Fibroblast of lung (primary cell): ENCODE results near the gene PHTF2. TPM values are rescaled to one million over a fixed set of nuclear protein-coding genes. Genes with fewer than 3 reads are reported as not detected.
"Not testable (repeated sequence)": the region's sequence is repeated elsewhere in the genome, so short reads cannot be mapped to it uniquely, and the experiment has no call there.

ENCODE experiments used
- DNase-seq, 2 donors: peaks; one replicate each; pipeline versions ENCODE4 v3.0.0 to v3.0.0-alpha.2; 2010; ENCODE audit warnings: low read depth in 2 of 2
- H2AFZ ChIP-seq: 2 replicates; pipeline ENCODE4 v1.5.1; 2012; ENCODE audit warnings: low read length, control low read depth, inconsistent platforms
- H3K27ac ChIP-seq: 2 replicates; pipeline ENCODE4 v1.5.1; 2011; ENCODE audit warnings: low read length, control low read depth; ENCODE audit not compliant: insufficient read depth
- H3K27me3 ChIP-seq: 2 replicates; pipeline ENCODE4 v1.5.1; 2011; ENCODE audit warnings: mild to moderate bottlenecking, low read length; ENCODE audit not compliant: control insufficient read depth, insufficient read depth
- H3K36me3 ChIP-seq: 2 replicates; pipeline ENCODE4 v1.5.1; 2011; ENCODE audit warnings: low read length; ENCODE audit not compliant: control insufficient read depth, insufficient read depth
- H3K4me1 ChIP-seq: 2 replicates; pipeline ENCODE4 v1.5.1; 2011; ENCODE audit warnings: low read length; ENCODE audit not compliant: control insufficient read depth, insufficient read depth; ENCODE audit errors: extremely low read depth
- H3K4me2 ChIP-seq: 2 replicates; pipeline ENCODE4 v1.5.1; 2011; ENCODE audit warnings: low read length, control low read depth; ENCODE audit not compliant: insufficient read depth; ENCODE audit errors: extremely low read depth
- H3K4me3 ChIP-seq, 4 experiments: fragments of 200-600 bp in 1 of 4; sonication (generic) in 1 of 4; replicated peaks in 1 of 4; 2 replicates each; pipeline ENCODE4 v1.5.1; 2011 to 2016; ENCODE audit warnings: low read length in 4 of 4, low read depth in 3 of 4, mild to moderate bottlenecking in 3 of 4, control low read depth in 2 of 4, inconsistent platforms in 1 of 4, mixed read lengths in 1 of 4; ENCODE audit not compliant: insufficient read depth in 1 of 4; ENCODE audit errors: control extremely low read depth in 1 of 4
- H3K79me2 ChIP-seq: 2 replicates; pipeline ENCODE4 v1.5.1; 2012; ENCODE audit warnings: mild to moderate bottlenecking, low read length, inconsistent platforms; ENCODE audit not compliant: control insufficient read depth, insufficient read depth
- H3K9ac ChIP-seq: 2 replicates; pipeline ENCODE4 v1.5.1; 2011; ENCODE audit warnings: mild to moderate bottlenecking, low read length, control low read depth; ENCODE audit not compliant: insufficient read depth
- H3K9me3 ChIP-seq: 2 replicates; pipeline ENCODE4 v1.5.1; 2012; ENCODE audit warnings: low read depth, low read length; ENCODE audit not compliant: control insufficient read depth, insufficient read depth
- H4K20me1 ChIP-seq: 2 replicates; pipeline ENCODE4 v1.5.1; 2011; ENCODE audit warnings: low read length; ENCODE audit not compliant: control insufficient read depth, insufficient read depth; ENCODE audit errors: extremely low read depth
- EZH2 ChIP-seq: IDR thresholded peaks from 2 replicates; pipeline ENCODE4 v1.5.1; 2012; ENCODE audit warnings: low read length, control low read depth, mild to moderate bottlenecking; ENCODE audit errors: missing control alignments
- polyA plus RNA-seq, 2 donors: library from polyadenylated mRNA; depleted of rRNA in 1 of 2; stranded (reverse) in 1 of 2; unstranded in 1 of 2; fragments of >200 nt; gene quantifications; 2 replicates each; pipeline ENCODE4 v1.2.1, GENCODE V29; 2011 to 2012; ENCODE audit warnings: missing spikeins in 1 of 2
- total RNA-seq: library from RNA; depleted of rRNA; stranded (reverse); fragments of >200 nt; gene quantifications from 2 replicates; pipeline ENCODE4 v1.2.1, GENCODE V29; 2014
- TF ChIP-seq, protein P1 (sequence below), 2 donors: IDR thresholded peaks in 1 of 2; conservative IDR thresholded peaks in 1 of 2; 1 replicate in 1 of 2; 2 replicates in 1 of 2; pipeline ENCODE4 v1.5.1; 2011 to 2012; ENCODE audit warnings: low read length in 2 of 2, control low read depth in 1 of 2, inconsistent platforms in 1 of 2, low read depth in 1 of 2, mild to moderate bottlenecking in 1 of 2

Gene PHTF2
- total and polyA plus RNA-seq, 2 donors (not counting 1 experiment from before 2014, with no cell fraction given), result 25.9 to 64.4 TPM

DNA sequence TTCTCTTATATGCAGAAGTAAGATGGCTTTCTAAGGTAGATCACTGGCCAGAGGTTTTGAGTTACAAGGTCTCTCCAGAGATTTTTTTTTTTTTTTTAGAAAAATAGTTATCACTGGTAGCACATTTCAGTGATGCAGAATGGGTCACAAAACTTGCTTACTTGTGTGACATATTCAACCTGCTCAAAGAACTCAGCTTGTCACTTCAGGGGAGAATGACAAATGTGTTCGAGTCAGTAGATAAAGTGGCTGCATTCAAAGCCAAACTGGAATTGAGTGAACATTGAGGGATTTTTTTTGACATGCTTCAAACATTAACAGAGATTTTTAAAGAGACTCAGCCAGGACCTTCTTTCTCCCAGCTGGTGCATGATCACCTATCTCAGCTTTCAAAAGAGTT, 33.4 kb downstream of the PHTF2 start:
- no peak overlapping the region for H3K27ac ChIP-seq
- H3K36me3 ChIP-seq, result no peaks in the 10 kb centered on the region
- H3K9me3 ChIP-seq, result no peaks in the 10 kb centered on the region
- no peak for TF ChIP-seq EZH2
- TF ChIP-seq, protein P1, sequence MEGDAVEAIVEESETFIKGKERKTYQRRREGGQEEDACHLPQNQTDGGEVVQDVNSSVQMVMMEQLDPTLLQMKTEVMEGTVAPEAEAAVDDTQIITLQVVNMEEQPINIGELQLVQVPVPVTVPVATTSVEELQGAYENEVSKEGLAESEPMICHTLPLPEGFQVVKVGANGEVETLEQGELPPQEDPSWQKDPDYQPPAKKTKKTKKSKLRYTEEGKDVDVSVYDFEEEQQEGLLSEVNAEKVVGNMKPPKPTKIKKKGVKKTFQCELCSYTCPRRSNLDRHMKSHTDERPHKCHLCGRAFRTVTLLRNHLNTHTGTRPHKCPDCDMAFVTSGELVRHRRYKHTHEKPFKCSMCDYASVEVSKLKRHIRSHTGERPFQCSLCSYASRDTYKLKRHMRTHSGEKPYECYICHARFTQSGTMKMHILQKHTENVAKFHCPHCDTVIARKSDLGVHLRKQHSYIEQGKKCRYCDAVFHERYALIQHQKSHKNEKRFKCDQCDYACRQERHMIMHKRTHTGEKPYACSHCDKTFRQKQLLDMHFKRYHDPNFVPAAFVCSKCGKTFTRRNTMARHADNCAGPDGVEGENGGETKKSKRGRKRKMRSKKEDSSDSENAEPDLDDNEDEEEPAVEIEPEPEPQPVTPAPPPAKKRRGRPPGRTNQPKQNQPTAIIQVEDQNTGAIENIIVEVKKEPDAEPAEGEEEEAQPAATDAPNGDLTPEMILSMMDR (conservative IDR thresholded peaks at IDR 0.05 in 1 of 2, IDR thresholded peaks at IDR 0.05 in 1 of 2; ENCODE audit: low read depth in 1 of 2, low read length in 2 of 2), result no peak
- H3K4me1 ChIP-seq, result no peaks in the 10 kb centered on the region
- no peak overlapping the region for H3K4me2 ChIP-seq
- peaks cover 2% of the 10 kb centered on the region for H3K79me2 ChIP-seq
- H4K20me1 ChIP-seq, result no peaks in the 10 kb centered on the region
- no peaks in the 10 kb centered on the region for H3K27me3 ChIP-seq
- no peak for DNase-seq
- H2AFZ ChIP-seq, result no peak overlapping the region
- H3K4me3 ChIP-seq, result no peak overlapping the region
- H3K9ac ChIP-seq, result no peak overlapping the region

GRCh38 chr7:77833136-77833535, 34.6 kb downstream of the PHTF2 start:
- H3K9ac ChIP-seq, result no peak overlapping the region
- H3K27me3 ChIP-seq, result no peaks in the 10 kb centered on the region
- H3K4me3 ChIP-seq, result no peak overlapping the region
- no peaks in the 10 kb centered on the region for H3K9me3 ChIP-seq
- no peak overlapping the region for H3K27ac ChIP-seq
- peaks cover 2% of the 10 kb centered on the region for H3K79me2 ChIP-seq
- H4K20me1 ChIP-seq, result no peaks in the 10 kb centered on the region
- no peaks in the 10 kb centered on the region for H3K4me1 ChIP-seq
- no peak for TF ChIP-seq EZH2
- TF ChIP-seq, protein P1 (conservative IDR thresholded peaks at IDR 0.05 in 1 of 2, IDR thresholded peaks at IDR 0.05 in 1 of 2; ENCODE audit: low read depth in 1 of 2, low read length in 2 of 2), result no peak
- no peaks in the 10 kb centered on the region for H3K36me3 ChIP-seq
- H3K4me2 ChIP-seq, result no peak overlapping the region
- no peak overlapping the region for H2AFZ ChIP-seq
- DNase-seq, result no peak

GRCh38 chr7:77836425-77836824, 37.9 kb downstream of the PHTF2 start:
- H3K27me3 ChIP-seq, DNase-seq, H3K36me3 ChIP-seq, H3K27ac ChIP-seq, H3K4me1 ChIP-seq, H3K9ac ChIP-seq, H3K4me3 ChIP-seq, H3K79me2 ChIP-seq, H4K20me1 ChIP-seq, H2AFZ ChIP-seq, H3K4me2 ChIP-seq, H3K9me3 ChIP-seq: not testable (repeated sequence)

DNA sequence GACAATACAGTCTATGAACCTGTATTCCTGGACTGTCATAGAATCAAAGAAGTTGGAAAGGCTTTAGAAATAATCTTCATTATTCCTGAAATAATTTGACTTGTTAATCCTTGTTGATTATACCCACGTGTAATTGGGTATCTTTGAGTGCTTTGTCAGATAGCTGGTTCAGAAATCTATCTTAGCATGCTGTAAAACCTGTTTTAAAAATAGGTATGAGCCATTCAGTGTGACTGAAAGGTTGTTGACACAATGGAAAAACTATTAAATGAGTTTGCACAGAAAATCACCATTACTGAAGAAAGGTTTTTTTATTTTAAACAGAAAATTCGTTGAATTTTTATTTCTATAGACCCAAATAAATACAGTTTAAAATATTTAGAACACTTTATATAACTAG, 38.7 kb downstream of the PHTF2 start:
- H3K4me2 ChIP-seq, result no peak overlapping the region
- H3K4me1 ChIP-seq, result no peaks in the 10 kb centered on the region

More for the DNA sequence above, 38.7 kb downstream of the PHTF2 start:
- TF ChIP-seq EZH2, result no peak
- TF ChIP-seq, protein P1 (conservative IDR thresholded peaks at IDR 0.05 in 1 of 2, IDR thresholded peaks at IDR 0.05 in 1 of 2; ENCODE audit: low read depth in 1 of 2, low read length in 2 of 2), result no peak
- H4K20me1 ChIP-seq, result no peaks in the 10 kb centered on the region
- no peaks in the 10 kb centered on the region for H3K9me3 ChIP-seq
- DNase-seq, result no peak
- no peak overlapping the region for H2AFZ ChIP-seq
- H3K27me3 ChIP-seq, result no peaks in the 10 kb centered on the region
- no peak overlapping the region for H3K9ac ChIP-seq
- H3K27ac ChIP-seq, result no peak overlapping the region
- no peaks in the 10 kb centered on the region for H3K36me3 ChIP-seq
- peaks cover 3% of the 10 kb centered on the region for H3K79me2 ChIP-seq
- no peak overlapping the region for H3K4me3 ChIP-seq
